ENCODE results near the gene PLA2G4F. TPM values are rescaled to one million over a fixed set of nuclear protein-coding genes. Genes with fewer than 3 reads are reported as not detected.

The PLA2G4F gene
- total RNA-seq, 3 donors from 2014 or later (not counting 1 experiment from before 2014, with no cell fraction given): not detected

- Histone ChIP-seq H3K4me3 (ENCODE audit: low read length) (no peak overlapping the region), H3K9me3 (ENCODE audit: control insufficient read depth, insufficient read depth, low read length) (no peaks in the 10 kb centered on the region), H3K36me3 (ENCODE audit: control insufficient read depth, insufficient read depth, low read length) (no peaks in the 10 kb centered on the region), H3K4me1 (ENCODE audit: control insufficient read depth, insufficient read depth, low read length) (no peaks in the 10 kb centered on the region), H3K27me3 (ENCODE audit: control insufficient read depth, insufficient read depth, low read length) (no peaks in the 10 kb centered on the region), H3K27ac (ENCODE audit: low read length) (no peak overlapping the region)
- intact Hi-C loops (cut with micrococcal nuclease): no loop called here
- ATAC-seq: no peak
- H3K9me3 Mint-ChIP-seq: no peaks in the 10 kb centered on the region
- no peaks in the 10 kb centered on the region for H3K27me3 Mint-ChIP-seq (ENCODE audit: low read depth in 2 of 2)
- WGBS (ENCODE audit: insufficient coverage): 82% methylated on average over 9 of the region's 9 CpGs
- no peak overlapping the region for H3K4me3 Mint-ChIP-seq
- no peaks in the 10 kb centered on the region for H3K36me3 Mint-ChIP-seq
- TF ChIP-seq CTCF (IDR thresholded peaks at IDR 0.05): no peak
- H3K27ac Mint-ChIP-seq: no peak overlapping the region
- no peaks in the 10 kb centered on the region for H3K4me1 Mint-ChIP-seq
- DNase-seq: no peak
These were observed 11.5 kb downstream of the PLA2G4F start for GRCh38 chr15:42144841-42145375.

DNA sequence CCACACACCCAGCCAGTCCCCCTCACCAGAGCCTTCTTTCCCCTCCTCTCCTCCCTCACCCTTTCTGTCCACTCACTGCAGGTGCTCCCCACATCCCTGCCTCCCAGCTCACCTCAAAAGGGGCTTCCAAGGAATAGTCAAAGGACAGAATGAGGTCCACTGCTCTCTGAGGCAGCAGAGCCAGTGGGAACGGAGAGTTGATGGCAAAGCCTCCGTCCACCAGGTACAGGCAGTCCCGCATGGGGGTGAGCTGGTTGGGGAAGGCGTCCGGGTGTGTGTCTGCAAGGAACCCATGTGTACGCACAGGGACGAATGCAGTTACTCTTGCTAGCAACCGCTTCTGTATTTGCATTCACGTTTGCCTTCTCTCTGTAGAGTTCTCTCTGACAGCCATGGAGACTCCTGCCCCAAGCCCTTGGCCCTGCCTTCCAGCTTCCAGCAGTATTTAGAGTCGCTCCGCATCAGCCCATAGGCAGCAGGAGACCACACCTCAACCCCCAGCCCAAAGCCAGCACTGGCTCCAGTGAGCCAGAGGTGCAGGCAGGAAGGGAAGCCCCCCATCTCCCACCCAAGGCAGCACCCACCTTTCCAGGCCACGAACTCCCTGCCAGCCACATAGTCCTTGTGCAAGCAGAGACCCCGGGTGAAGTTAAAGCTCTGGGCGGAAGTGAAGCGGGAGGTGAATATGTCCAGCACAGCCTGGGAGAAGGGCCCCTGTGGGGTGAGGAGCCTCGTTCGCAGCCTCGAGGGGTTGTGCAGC lies 12.4 kb downstream of the PLA2G4F start:
- WGBS (ENCODE audit: insufficient coverage): 91% methylated on average over 18 of the region's 18 CpGs
- Mint-ChIP-seq H3K27me3 (ENCODE audit: low read depth in 2 of 2) (no peaks in the 10 kb centered on the region), H3K4me3 (no peak overlapping the region)

DNA sequence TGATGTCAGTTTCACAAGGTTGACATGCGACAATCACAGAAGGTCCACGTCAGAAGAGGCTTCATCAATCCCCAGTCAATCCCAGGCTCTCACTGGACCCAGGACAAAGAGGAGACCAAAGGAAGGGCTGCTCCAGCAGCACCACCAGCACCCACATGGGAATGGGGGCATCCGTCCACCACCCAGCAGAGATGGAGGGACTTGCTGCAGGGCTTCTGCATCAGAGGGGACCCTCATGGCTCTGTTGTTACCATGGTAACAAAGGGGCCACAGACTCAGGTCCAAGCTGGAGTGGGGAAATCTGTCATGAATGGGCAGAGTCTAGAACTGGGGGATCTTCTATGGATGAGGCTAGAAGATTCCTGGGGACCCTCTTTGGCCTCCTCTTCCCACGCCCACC lies 13.1 kb downstream of the PLA2G4F start:
- no peak overlapping the region for H3K27ac ChIP-seq (ENCODE audit: low read length)
- no peaks in the 10 kb centered on the region for H3K36me3 Mint-ChIP-seq
- H3K4me3 ChIP-seq (ENCODE audit: low read length): no peak overlapping the region
- no peak overlapping the region for H3K4me3 Mint-ChIP-seq
- no peaks in the 10 kb centered on the region for H3K9me3 ChIP-seq (ENCODE audit: control insufficient read depth, insufficient read depth, low read length)
- no peaks in the 10 kb centered on the region for H3K36me3 ChIP-seq (ENCODE audit: control insufficient read depth, insufficient read depth, low read length)
- DNase-seq: no peak
- H3K27me3 ChIP-seq (ENCODE audit: control insufficient read depth, insufficient read depth, low read length): no peaks in the 10 kb centered on the region
- H3K4me1 Mint-ChIP-seq: no peaks in the 10 kb centered on the region
- no peaks in the 10 kb centered on the region for H3K27me3 Mint-ChIP-seq (ENCODE audit: low read depth in 2 of 2)
- no peak for ATAC-seq
- TF ChIP-seq CTCF (IDR thresholded peaks at IDR 0.05): no peak
- no peaks in the 10 kb centered on the region for H3K9me3 Mint-ChIP-seq
- no peak overlapping the region for H3K27ac Mint-ChIP-seq
- WGBS (ENCODE audit: insufficient coverage): 86% methylated on average over 4 of the region's 4 CpGs
- intact Hi-C loops (cut with micrococcal nuclease): no loop called here
- no peaks in the 10 kb centered on the region for H3K4me1 ChIP-seq (ENCODE audit: control insufficient read depth, insufficient read depth, low read length)

More for the DNA sequence above, 12.4 kb downstream of the PLA2G4F start:
- H3K36me3 Mint-ChIP-seq: no peaks in the 10 kb centered on the region
- DNase-seq (no peak), ATAC-seq (no peak)
- H3K27ac ChIP-seq (ENCODE audit: low read length): no peak overlapping the region
- H3K36me3 ChIP-seq (ENCODE audit: control insufficient read depth, insufficient read depth, low read length): no peaks in the 10 kb centered on the region
- no peak overlapping the region for H3K4me3 ChIP-seq (ENCODE audit: low read length)
- no peaks in the 10 kb centered on the region for H3K27me3 ChIP-seq (ENCODE audit: control insufficient read depth, insufficient read depth, low read length)
- no peaks in the 10 kb centered on the region for H3K9me3 Mint-ChIP-seq
- TF ChIP-seq CTCF (IDR thresholded peaks at IDR 0.05): no peak
- H3K4me1 ChIP-seq (ENCODE audit: control insufficient read depth, insufficient read depth, low read length): no peaks in the 10 kb centered on the region
- intact Hi-C loops (cut with micrococcal nuclease): no loop called here
- no peak overlapping the region for H3K27ac Mint-ChIP-seq
- H3K9me3 ChIP-seq (ENCODE audit: control insufficient read depth, insufficient read depth, low read length): no peaks in the 10 kb centered on the region
- no peaks in the 10 kb centered on the region for H3K4me1 Mint-ChIP-seq

All from natural killer cell (primary cell).